H1 (cell line): ENCODE data around the gene DISP3. TPM values are rescaled to one million over a fixed set of nuclear protein-coding genes. Genes with fewer than 3 reads are reported as not detected.

ENCODE experiments used
- CTCF ChIA-PET: fragments of 300-600 bp; sonication (Branson Sonifier 250); formaldehyde crosslinking; loops from one replicate; lab custom pipeline; 2021; ENCODE audit not compliant: partially characterized antibody; lab: Charles Lee
- POLR2A ChIA-PET: fragments of 300-600 bp; sonication (Branson Sonifier 250); formaldehyde crosslinking; loops from one replicate; lab custom pipeline; 2021; ENCODE audit warnings: inconsistent platforms; ENCODE audit not compliant: partially characterized antibody; lab: Charles Lee
- DNase-seq, 2 experiments: peaks; one replicate each; pipeline versions ENCODE4 v3.0.0 to v3.0.0-alpha.2; 2010 to 2022; ENCODE audit warnings: low spot score in 2 of 2, low read depth in 1 of 2, mixed read lengths in 1 of 2
- FAIRE-seq: peaks from 2 replicates; lab custom pipeline; 2011; peaks lifted over from hg19 to GRCh38; lab: Jason Lieb, UNC
- H2AFZ ChIP-seq: 2 replicates; pipeline ENCODE4 v1.8.1; 2012; ENCODE audit warnings: low read length, inconsistent platforms
- H2AK5ac ChIP-seq: 2 replicates; pipeline ENCODE4 v1.6.1; 2013; ENCODE audit warnings: low read depth, low read length
- H2BK120ac ChIP-seq: replicated peaks from 2 replicates; pipeline ENCODE3; 2013; ENCODE audit warnings: low read depth, low read length, inconsistent platforms
- H2BK12ac ChIP-seq: 2 replicates; pipeline ENCODE4 v1.6.1; 2013; ENCODE audit warnings: low read depth, low read length
- H2BK15ac ChIP-seq: 2 replicates; pipeline ENCODE4 v1.6.1; 2013; ENCODE audit warnings: low read length
- H2BK20ac ChIP-seq: 2 replicates; pipeline ENCODE4 v1.6.1; 2013; ENCODE audit warnings: low read length
- H2BK5ac ChIP-seq: 2 replicates; pipeline ENCODE4 v1.6.1; 2013; ENCODE audit warnings: low read depth, low read length
- H3K14ac ChIP-seq: 2 replicates; pipeline ENCODE4 v1.6.1; 2013; ENCODE audit warnings: inconsistent platforms; ENCODE audit not compliant: insufficient read length
- H3K18ac ChIP-seq: 2 replicates; pipeline ENCODE4 v1.6.1; 2013; ENCODE audit warnings: low read length; ENCODE audit errors: extremely low read depth
- H3K23ac ChIP-seq: 2 replicates; pipeline ENCODE4 v1.6.1; 2013; ENCODE audit warnings: inconsistent platforms; ENCODE audit not compliant: insufficient read length
- H3K23me2 ChIP-seq: 2 replicates; pipeline ENCODE4 v1.6.1; 2013; ENCODE audit warnings: low read depth, low read length
- H3K27ac ChIP-seq: 2 replicates; pipeline ENCODE4 v1.6.1; 2011; ENCODE audit warnings: low read depth, low read length, inconsistent platforms
- H3K27me3 ChIP-seq, 4 experiments: replicated peaks in 1 of 4; 1 replicate in 1 of 4; 2 replicates in 3 of 4; pipeline versions ENCODE4 v1.6.1 to v1.8.1; 2011 to 2013; ENCODE audit warnings: low read length in 3 of 4, mild to moderate bottlenecking in 3 of 4, inconsistent platforms in 2 of 4, mixed read lengths in 2 of 4, moderate library complexity in 1 of 4; ENCODE audit not compliant: control insufficient read depth in 3 of 4, insufficient read depth in 3 of 4; ENCODE audit errors: extremely low read depth in 1 of 4
- H3K36me3 ChIP-seq, 4 experiments: 2 replicates each; pipeline versions ENCODE4 v1.6.1 to v1.8.1; 2011 to 2013; ENCODE audit warnings: mild to moderate bottlenecking in 4 of 4, low read length in 3 of 4, moderate library complexity in 2 of 4, control low read depth in 1 of 4, inconsistent platforms in 1 of 4; ENCODE audit not compliant: insufficient read depth in 4 of 4, control insufficient read depth in 2 of 4
- H3K4ac ChIP-seq: replicated peaks from 2 replicates; pipeline ENCODE3; 2013; ENCODE audit warnings: low read length, low read depth, mixed read lengths, inconsistent platforms; ENCODE audit not compliant: insufficient read length
- H3K4me1 ChIP-seq, 4 experiments: replicated peaks in 1 of 4; 1 replicate in 1 of 4; 2 replicates in 3 of 4; pipeline versions ENCODE4 v1.6.1 to v1.8.1; 2011 to 2013; ENCODE audit warnings: low read length in 3 of 4, inconsistent platforms in 2 of 4, mixed read lengths in 1 of 4; ENCODE audit not compliant: insufficient read depth in 4 of 4, control insufficient read depth in 3 of 4
- H3K4me2 ChIP-seq, 2 experiments: 2 replicates each; pipeline versions ENCODE4 v1.6.1 to v1.8.1; 2011 to 2013; ENCODE audit warnings: low read depth in 2 of 2, low read length in 2 of 2, control low read depth in 1 of 2, inconsistent platforms in 1 of 2, mild to moderate bottlenecking in 1 of 2; ENCODE audit not compliant: insufficient read depth in 1 of 2
- H3K4me3 ChIP-seq, 4 experiments: fragments of 200-600, 300-600 bp in 1 of 4; sonication (generic), shearing (Covaris generic), sonication (Bioruptor Twin) in 1 of 4; 2 replicates each; pipeline versions ENCODE4 v1.5.1 to v1.8.1; 2011 to 2016; ENCODE audit warnings: low read length in 4 of 4, low read depth in 3 of 4, control low read depth in 2 of 4, inconsistent platforms in 2 of 4, mild to moderate bottlenecking in 2 of 4, mixed read lengths in 1 of 4, moderate library complexity in 1 of 4; ENCODE audit not compliant: insufficient read depth in 2 of 4; ENCODE audit errors: extremely low read depth in 1 of 4
- H3K56ac ChIP-seq: replicated peaks from 2 replicates; pipeline ENCODE3; 2013; ENCODE audit warnings: low read depth, mild to moderate bottlenecking, mixed read lengths, low read length, inconsistent platforms; ENCODE audit not compliant: insufficient read length
- H3K79me1 ChIP-seq: 2 replicates; pipeline ENCODE4 v1.6.1; 2013; ENCODE audit warnings: low read depth, low read length, control low read depth
- H3K79me2 ChIP-seq, 2 experiments: 2 replicates each; pipeline versions ENCODE4 v1.6.1 to v1.8.1; 2012 to 2013; ENCODE audit warnings: low read length in 2 of 2, mild to moderate bottlenecking in 2 of 2, inconsistent platforms in 1 of 2; ENCODE audit not compliant: insufficient read depth in 2 of 2, control insufficient read depth in 1 of 2
- H3K9ac ChIP-seq, 4 experiments: replicated peaks in 1 of 4; 1 replicate in 1 of 4; 2 replicates in 3 of 4; pipeline versions ENCODE4 v1.6.1 to v1.8.1; 2011 to 2013; ENCODE audit warnings: low read depth in 3 of 4, low read length in 3 of 4, control low read depth in 2 of 4, mild to moderate bottlenecking in 2 of 4, moderate library complexity in 2 of 4, inconsistent platforms in 1 of 4; ENCODE audit errors: extremely low read depth in 1 of 4
- H3K9me3 ChIP-seq, 2 experiments: 2 replicates each; pipeline versions ENCODE4 v1.6.1 to v1.8.1; 2012 to 2013; ENCODE audit warnings: mild to moderate bottlenecking in 2 of 2, moderate library complexity in 2 of 2, control low read depth in 1 of 2, inconsistent platforms in 1 of 2, low read depth in 1 of 2, low read length in 1 of 2, mixed read lengths in 1 of 2; ENCODE audit not compliant: insufficient read depth in 2 of 2
- H4K20me1 ChIP-seq, 2 experiments: replicated peaks in 1 of 2; 2 replicates each; pipeline versions ENCODE3 to v1.8.1; 2011 to 2013; ENCODE audit warnings: inconsistent platforms in 2 of 2, low read length in 2 of 2, mild to moderate bottlenecking in 1 of 2; ENCODE audit not compliant: insufficient read depth in 2 of 2, control insufficient read depth in 1 of 2
- H4K5ac ChIP-seq: 2 replicates; pipeline ENCODE4 v1.6.1; 2013; ENCODE audit warnings: low read length, low read depth, mixed read lengths, inconsistent platforms; ENCODE audit not compliant: insufficient read length
- H4K8ac ChIP-seq: 2 replicates; pipeline ENCODE4 v1.8.0; 2013; ENCODE audit warnings: mild to moderate bottlenecking, moderate library complexity, low read length, inconsistent platforms; ENCODE audit not compliant: insufficient read depth; ENCODE audit errors: extremely low read depth
- H4K91ac ChIP-seq: replicated peaks from 2 replicates; pipeline ENCODE3; 2013; ENCODE audit warnings: low read length, mixed read lengths, inconsistent platforms; ENCODE audit not compliant: insufficient read length
- KDM1A ChIP-seq: fragments of 200-600, 300-600 bp; sonication (generic); IDR thresholded peaks from 2 replicates; pipeline ENCODE4 v1.7.1; 2016; ENCODE audit warnings: mild to moderate bottlenecking, low read length, borderline replicate concordance
- RNF2 ChIP-seq: fragments of 200-900, 300-1000 bp; sonication (generic); IDR thresholded peaks from 2 replicates; pipeline ENCODE4 v1.7.1; 2016; ENCODE audit warnings: borderline replicate concordance, low read depth, mild to moderate bottlenecking, antibody characterized with exemption, low read length; ENCODE audit not compliant: poor library complexity, severe bottlenecking; ENCODE audit errors: missing control alignments
- SAP30 ChIP-seq: fragments of 300-600 bp; sonication (generic); IDR thresholded peaks from 2 replicates; pipeline ENCODE4 v1.7.1; 2012; ENCODE audit warnings: low read length, moderate library complexity, mild to moderate bottlenecking, inconsistent platforms; ENCODE audit not compliant: insufficient read depth, insufficient replicate concordance
- WGBS, 2 experiments: shearing (Covaris generic) in 1 of 2; methylation state at CpG; one replicate each; pipeline versions ENCODE4 v1.1.6 to v1.1.7; 2013 to 2015; ENCODE audit warnings: low lambda C conversion rate in 2 of 2, mixed read lengths in 2 of 2, inconsistent platforms in 1 of 2, low coverage in 1 of 2, missing lambda C conversion rate in 1 of 2; ENCODE audit not compliant: insufficient replicate concordance in 2 of 2, insufficient coverage in 1 of 2, insufficient read length in 1 of 2; ENCODE audit errors: extremely low coverage in 1 of 2, missing lambda C conversion rate in 1 of 2; 5-methylcytosine and 5-hydroxymethylcytosine counted together
- polyA plus RNA-seq, 7 experiments: library from polyadenylated mRNA; depleted of rRNA in 3 of 7; stranded (reverse) in 5 of 7; unstranded in 2 of 7; fragments of >200 nt in 5 of 7; fragments of 200-250 nt in 2 of 7; gene quantifications; 1 replicate in 5 of 7; 2 replicates in 1 of 7; 4 replicates in 1 of 7; pipeline versions ENCODE4 v1.2.1 to v1.2.3, GENCODE V29; 2011 to 2013; ENCODE audit warnings: missing spikeins in 2 of 7, mixed read lengths in 2 of 7
- total RNA-seq: library from RNA; stranded (reverse); fragmentation: NEBNext Ultra II Directional; extraction: Animal tissue kit (Norgen Biotek cat#: 25700); gene quantifications from 2 replicates; pipeline ENCODE4 v1.2.1, GENCODE V29; 2021
- TF ChIP-seq, protein P1 (sequence below), 3 experiments: IDR thresholded peaks; 1 replicate in 2 of 3; 2 replicates in 1 of 3; pipeline versions ENCODE4 v1.5.1 to v1.6.1; 2011; ENCODE audit warnings: low read length in 3 of 3, mild to moderate bottlenecking in 3 of 3, inconsistent platforms in 2 of 3, low read depth in 1 of 3, moderate library complexity in 1 of 3; ENCODE audit not compliant: insufficient read depth in 1 of 3; ENCODE audit errors: control extremely low read depth in 1 of 3

Gene DISP3
- total and polyA plus RNA-seq, 2 of the 8 experiments (the other 6 are each of a cell fraction or from before 2014, with no cell fraction given): 3.4 to 4.6 TPM

GRCh38 chr1:11482701-11483479 lies 3.9 kb downstream of the DISP3 start:
- H3K56ac ChIP-seq: no peak overlapping the region
- H3K4me2 ChIP-seq: no peak overlapping the region
- H3K4ac ChIP-seq: no peak overlapping the region
- TF ChIP-seq RNF2: no peak
- TF ChIP-seq, protein P1, sequence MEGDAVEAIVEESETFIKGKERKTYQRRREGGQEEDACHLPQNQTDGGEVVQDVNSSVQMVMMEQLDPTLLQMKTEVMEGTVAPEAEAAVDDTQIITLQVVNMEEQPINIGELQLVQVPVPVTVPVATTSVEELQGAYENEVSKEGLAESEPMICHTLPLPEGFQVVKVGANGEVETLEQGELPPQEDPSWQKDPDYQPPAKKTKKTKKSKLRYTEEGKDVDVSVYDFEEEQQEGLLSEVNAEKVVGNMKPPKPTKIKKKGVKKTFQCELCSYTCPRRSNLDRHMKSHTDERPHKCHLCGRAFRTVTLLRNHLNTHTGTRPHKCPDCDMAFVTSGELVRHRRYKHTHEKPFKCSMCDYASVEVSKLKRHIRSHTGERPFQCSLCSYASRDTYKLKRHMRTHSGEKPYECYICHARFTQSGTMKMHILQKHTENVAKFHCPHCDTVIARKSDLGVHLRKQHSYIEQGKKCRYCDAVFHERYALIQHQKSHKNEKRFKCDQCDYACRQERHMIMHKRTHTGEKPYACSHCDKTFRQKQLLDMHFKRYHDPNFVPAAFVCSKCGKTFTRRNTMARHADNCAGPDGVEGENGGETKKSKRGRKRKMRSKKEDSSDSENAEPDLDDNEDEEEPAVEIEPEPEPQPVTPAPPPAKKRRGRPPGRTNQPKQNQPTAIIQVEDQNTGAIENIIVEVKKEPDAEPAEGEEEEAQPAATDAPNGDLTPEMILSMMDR (IDR thresholded peaks at IDR 0.05; ENCODE audit: control extremely low read depth in 1 of 3, insufficient read depth in 1 of 3, low read depth in 1 of 3, low read length in 3 of 3): no peak
- no peak for TF ChIP-seq SAP30
- no peak for TF ChIP-seq KDM1A
- no peak for FAIRE-seq
- no peak for DNase-seq
- peaks cover 2% of the 10 kb centered on the region; the same call in 1 of the 2 replicates for H3K79me1 ChIP-seq
- ChIA-PET POLR2A (interaction anchor here (0.7 kb wide), 1 partner anchor 114 kb away, joined by 3 read pairs; no protein-coding TSS in a partner anchor), CTCF (interaction anchor here (1.0 to 6.6 kb wide), 10 partner anchors 10 to 445 kb away, joined by 3 to 42 read pairs (median 5); no protein-coding TSS in a partner anchor)
- no peak overlapping the region for H4K8ac ChIP-seq
- H2BK20ac ChIP-seq: no peak overlapping the region
- H3K27me3 ChIP-seq: peaks cover 0 to 19% (median 16%) of the 10 kb centered on the region in 4 experiments; a peak in 6 of 7 replicates
- H2AK5ac ChIP-seq: no peak overlapping the region
- H4K20me1 ChIP-seq: peaks cover 6 to 12% of the 10 kb centered on the region in 2 experiments
- H3K23ac ChIP-seq: no peak overlapping the region
- H3K14ac ChIP-seq: no peak overlapping the region
- H4K5ac ChIP-seq: no peak overlapping the region
- H3K79me2 ChIP-seq: no peaks in the 10 kb centered on the region
- no peak overlapping the region for H2BK5ac ChIP-seq
- no peak overlapping the region for H3K4me3 ChIP-seq
- no peak overlapping the region for H4K91ac ChIP-seq
- no peak overlapping the region for H2BK120ac ChIP-seq
- peaks cover 2 to 8% (median 5%) of the 10 kb centered on the region in 4 experiments; a peak in 6 of 7 replicates for H3K4me1 ChIP-seq
- H2BK15ac ChIP-seq: no peak overlapping the region
- peaks cover 10% of the 10 kb centered on the region for H3K23me2 ChIP-seq
- H2BK12ac ChIP-seq: no peak overlapping the region
- H3K36me3 ChIP-seq: no peaks in the 10 kb centered on the region
- H2AFZ ChIP-seq: no peak overlapping the region
- 89% methylated on average over 17 of the region's 18 CpGs; no CpG with 5 or more reads in 1 of the 2 experiments for WGBS, 2 experiments
- H3K9ac ChIP-seq: no peak overlapping the region
- H3K18ac ChIP-seq: no peak overlapping the region
- H3K27ac ChIP-seq: no peak overlapping the region; the same call in 1 of the 2 replicates
- H3K9me3 ChIP-seq: no peaks in the 10 kb centered on the region
